Germinal center (tissue), 1 donor: Measurements from ENCODE around the gene MPLKIP.
A peak's percentile ranks its signal among the peaks of the same experiment; 100 is the strongest.
"Not testable (repeated sequence)": the region's sequence is repeated elsewhere in the genome, so short reads cannot be mapped to it uniquely, and the experiment has no call there.

Source experiments
- DNase-seq: peaks from one replicate; pipeline ENCODE4 v3.0.0; 2012; ENCODE audit warnings: mixed read lengths, low spot score

The MPLKIP gene

DNA sequence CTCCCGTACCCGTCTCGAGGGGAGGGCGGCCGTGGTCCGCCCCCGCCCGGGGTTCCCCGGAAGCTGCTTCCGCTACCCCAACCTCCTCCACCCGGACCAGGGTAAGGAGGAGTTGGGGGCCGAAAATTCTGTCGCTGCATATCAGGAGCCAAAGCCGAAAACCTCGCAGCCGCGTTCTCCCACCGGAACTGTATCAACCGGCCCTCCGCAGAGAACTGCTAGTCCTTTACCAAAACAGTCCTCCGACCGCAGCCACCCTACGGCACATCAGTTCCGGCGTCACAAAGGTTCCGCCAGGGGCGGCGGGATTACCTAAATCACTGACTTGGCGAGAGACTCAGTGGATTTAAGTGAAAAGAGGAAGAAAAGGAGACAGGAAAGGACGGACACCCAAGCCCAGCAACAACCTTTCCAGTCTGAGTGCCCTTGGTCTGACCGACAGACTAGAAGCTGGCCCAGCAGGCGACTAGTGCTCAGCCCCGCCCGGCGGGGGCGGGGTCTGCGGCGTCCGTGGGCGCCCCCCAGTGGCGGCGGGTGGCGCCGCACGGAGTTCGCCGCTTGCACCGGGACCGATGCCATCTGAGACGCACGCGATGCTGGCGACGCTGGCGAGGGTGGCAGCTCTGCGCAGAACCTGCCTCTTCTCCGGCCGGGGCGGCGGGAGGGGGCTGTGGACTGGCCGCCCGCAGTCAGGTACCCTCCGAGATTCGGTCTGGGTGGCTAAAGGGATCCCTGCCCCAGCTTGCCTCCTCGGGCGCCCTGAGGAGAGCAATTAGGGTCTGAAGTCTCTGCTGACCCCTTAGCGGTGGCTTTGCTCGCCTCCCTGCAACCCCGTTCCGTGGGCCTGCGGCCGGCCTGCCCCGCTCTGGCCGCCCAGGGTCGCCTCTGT is at the start of gene MPLKIP, which contains the start of gene SUGCT:
TSS of gene MPLKIP (minus strand) at position 195 of the 889 bp plus-strand sequence. CDS start at position 140, 55 bp downstream.
TSS of gene SUGCT (plus strand) at position 578 of the 889 bp plus-strand sequence.
- DNase-seq, result peak; percentile 93

DNA sequence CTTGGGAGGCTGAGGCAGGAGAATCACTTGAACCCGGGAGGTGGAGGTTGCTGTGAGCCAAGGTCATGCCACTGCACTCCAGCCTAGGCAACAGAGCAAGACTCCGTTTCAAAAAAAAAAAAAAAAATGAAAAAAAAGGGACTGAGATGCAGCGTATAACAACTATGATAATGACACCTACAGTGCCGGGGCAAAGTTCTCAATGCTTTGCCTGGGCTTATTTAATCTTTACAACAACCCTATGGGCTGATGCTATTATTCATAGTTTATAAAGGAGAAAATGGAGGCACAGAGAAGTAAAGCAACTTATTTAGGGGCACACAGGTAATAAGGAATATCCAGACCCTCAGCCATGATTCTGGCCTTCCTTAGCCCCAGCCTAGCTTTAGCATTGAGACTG is 48.0 kb upstream of the MPLKIP start:
- no peak for DNase-seq

DNA sequence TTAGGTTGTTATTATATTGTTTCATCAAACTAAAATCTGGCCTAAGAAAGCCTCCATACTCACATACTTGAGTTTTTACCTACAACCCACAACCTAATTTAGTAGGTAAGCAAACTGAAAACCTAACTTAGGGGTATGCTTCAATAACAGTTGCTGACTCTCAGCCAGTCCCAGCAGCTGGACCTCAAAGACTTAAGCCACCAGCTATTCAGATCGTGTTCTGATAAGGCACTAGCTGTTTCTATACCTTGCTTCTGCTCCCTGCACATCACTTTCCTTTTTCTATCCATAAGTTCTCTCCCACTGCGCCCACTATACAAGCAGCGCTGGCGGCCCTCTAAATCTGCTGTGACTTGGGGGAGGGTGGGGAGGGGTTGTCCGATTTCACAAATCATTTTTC is 42.6 kb upstream of the MPLKIP start:
- DNase-seq, result no peak

DNA sequence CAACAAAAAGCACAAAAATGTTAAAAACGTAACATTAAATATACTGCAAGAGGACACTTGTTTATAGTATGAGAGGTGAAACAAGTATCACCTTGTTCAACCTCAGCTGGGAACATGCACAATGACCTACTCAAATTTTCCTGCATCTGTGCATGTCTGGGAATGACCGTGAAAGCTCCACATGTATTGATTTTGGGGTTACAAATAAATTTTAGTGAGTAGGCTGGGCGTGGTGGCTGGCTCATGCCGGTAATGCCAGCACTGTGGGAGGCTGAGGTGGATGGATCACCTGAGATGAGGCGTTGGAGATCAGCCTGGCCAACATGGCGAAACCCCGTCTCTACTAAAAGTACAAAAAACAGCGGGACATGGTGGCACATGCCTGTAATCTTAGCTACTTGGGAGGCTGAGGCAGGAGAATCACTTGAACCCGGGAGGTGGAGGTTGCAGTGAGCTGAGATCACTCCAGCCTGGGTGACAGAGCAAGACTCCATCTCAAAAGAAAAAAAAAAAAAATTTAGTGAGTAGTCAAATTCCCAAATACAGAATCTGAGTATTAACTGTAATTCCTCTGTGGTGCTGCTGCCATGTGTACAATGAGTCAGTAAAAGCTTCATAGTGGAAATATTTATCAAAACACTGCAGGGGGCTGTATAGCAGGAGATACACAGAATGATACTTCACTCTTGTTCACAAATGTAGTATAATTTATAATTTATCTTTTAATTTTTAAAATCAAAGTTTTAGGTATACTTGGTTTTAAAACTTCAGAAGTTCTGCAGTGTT is 41.5 kb upstream of the MPLKIP start:
- no peak for DNase-seq

DNA sequence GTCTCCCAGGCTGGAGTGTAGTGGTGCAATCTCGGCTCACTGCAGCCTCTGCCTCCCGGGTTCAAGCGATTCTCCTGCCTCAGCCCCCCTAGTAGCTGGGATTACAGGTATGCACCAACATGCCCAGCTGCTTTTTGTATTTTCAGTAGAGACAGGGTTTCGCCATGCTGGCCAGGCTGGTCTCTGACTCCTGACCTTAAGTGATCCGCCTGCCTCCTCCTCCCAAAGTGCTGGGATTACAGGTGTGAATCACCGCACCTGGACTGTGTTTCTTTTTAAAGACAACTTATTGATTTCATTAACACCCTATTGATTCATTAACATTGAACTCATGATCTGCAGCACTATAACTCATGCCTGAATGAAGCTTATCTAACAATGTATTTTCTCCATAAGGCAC is 40.8 kb upstream of the MPLKIP start:
- DNase-seq, result not testable (repeated sequence)

DNA sequence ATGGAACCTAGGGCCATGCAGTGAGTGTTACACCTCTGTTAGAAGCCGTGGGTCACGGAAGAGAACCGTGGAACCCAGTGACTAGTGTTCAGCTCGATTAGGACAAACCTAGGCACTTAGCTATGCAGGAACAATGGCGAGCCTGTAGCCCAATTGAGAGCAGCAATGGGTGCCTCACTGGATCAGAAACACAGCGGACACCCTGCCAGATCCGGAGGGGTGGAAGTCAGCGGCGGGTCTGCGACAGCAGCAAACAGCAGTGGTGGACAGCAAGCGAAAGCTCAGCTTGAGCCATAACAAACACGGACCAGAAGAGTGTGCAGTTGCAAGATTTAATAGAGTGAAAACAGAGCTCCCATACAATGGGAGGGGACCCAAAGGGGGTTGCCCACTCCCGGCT is 38.7 kb upstream of the MPLKIP start:
- DNase-seq, result not testable (repeated sequence)

DNA sequence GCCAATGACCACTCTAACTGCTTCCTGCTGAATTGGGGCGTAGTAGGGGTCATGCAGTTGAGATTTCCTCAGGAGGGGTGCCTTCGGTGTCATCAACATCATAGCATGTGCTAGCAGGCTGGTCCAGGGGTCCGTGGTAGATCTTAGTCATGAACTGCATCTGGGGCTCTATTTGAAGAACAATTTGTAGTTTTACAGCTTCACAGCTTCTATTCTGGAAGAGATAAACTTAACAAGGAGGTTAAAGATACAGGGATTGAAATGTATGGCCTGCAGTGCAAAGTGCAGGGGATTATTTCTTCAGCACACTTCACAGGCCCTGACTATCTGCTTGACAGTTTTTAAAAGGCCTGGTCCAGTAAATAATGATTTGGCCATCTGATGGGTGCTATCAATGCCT is 33.8 kb upstream of the MPLKIP start:
- DNase-seq, result not testable (repeated sequence)

DNA sequence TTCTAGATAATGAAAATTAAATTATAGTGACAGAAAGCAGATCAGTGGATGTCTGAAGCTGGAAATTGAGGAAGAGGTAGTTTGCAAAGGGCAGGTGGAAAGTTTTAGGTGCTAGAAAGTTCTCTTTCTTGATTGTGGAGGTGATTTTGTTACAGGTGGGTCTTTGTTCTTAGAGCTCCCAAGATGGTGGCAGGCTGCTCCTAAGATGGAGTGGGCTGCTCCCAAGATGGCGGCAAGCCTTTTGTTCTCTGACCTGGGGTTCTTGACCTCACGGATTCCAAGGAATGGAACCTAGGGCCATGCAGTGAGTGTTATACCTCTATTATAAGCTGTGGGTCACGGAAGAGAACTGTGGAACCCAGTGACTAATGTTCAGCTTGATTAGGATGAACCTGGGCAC is 32.9 kb upstream of the MPLKIP start:
- DNase-seq, result no peak

DNA sequence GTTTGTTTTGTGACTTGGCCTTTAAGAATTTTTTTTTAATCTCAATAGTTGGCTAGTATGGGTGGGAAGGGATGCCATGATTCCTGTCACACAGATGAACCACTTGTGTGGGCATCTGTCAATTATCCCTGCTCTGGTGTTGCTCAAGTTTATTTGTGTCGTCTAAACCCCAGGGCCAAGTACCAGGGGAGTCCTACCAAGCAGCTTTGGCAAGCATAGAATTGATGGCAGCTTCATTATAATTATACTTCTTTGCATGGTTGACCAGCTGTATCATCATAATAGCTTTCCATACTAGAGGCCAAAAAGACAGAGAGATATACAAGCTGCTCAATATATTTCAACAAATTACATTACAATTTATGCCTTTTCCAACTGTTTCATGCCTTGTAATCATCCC is 30.8 kb upstream of the MPLKIP start:
- no peak for DNase-seq

DNA sequence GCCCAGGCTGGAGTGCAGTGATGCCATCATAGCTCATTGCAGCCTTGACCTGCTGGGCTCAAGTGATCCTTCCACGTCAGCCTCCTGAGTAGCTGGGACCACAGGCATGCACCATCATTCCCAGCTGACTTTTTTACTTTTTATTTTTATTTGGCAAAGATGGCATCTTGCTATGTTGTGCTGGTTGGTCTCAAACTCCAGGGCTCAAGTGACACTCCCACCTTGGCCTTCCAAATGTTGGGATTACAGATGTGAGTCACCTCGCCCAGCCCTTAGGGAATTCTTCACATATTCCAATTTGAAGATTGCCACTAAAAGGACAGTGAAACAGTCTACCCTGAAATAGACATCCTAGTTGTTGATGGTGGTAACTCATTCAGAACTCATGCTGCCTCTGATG is 28.1 kb upstream of the MPLKIP start:
- no peak for DNase-seq

DNA sequence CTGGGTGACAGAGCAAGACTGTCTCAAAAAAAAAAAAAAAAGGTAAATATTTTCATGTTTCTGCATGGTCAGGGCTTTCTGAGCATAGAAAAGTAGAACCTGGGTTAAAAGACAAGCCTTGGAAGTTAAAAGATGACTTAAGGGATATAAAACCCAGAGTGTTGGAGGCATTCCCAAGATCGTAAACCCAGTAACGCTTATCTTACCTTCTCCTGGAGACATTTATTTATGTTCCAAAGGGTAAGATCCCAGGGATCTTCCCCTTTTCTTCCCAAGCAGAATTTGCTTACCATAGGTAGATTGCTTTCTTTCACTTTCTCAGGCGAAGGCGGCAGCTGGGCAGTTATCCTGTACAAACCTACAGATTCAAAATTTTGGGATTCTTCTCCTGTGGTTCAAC is 22.6 kb upstream of the MPLKIP start:
- DNase-seq, result no peak

DNA sequence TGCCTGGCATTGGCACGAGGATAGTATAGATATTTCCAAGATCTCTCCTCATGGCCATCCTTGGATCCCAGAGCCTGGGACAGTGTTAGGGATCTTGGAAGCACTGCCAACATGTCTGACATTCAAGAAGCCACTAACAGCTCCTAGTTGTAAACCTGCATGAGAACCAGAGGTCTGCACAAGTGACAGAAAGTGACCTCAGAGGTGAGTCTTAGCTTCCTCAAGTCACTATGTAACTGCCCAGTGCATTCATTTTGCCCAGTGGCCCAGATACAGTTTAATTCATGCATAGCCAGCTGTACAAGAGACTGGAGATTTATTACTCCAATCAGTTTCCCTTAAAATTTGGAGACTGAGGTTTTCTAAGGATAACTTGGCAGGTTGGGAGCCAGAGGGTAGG is 17.1 kb upstream of the MPLKIP start:
- no peak for DNase-seq

DNA sequence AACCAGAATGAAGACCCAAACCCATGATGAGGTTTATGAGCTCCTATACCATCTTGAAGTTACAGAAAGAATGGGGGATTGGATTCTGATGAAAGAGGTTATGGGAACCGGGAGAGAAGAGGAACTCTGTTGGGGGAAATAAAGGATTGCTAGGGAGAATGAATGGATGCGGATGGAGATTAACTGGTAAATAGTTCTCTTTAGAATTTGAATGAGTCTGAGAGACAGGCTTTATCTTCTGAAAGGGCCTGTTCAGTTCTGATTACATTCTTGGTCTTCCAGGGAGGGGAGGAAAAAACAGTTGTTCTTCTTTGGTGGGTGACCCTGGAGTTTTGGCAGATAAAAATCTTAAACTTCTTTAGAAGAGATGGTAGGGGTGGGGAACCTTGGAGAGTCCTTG is 14.2 kb upstream of the MPLKIP start:
- DNase-seq, result no peak

DNA sequence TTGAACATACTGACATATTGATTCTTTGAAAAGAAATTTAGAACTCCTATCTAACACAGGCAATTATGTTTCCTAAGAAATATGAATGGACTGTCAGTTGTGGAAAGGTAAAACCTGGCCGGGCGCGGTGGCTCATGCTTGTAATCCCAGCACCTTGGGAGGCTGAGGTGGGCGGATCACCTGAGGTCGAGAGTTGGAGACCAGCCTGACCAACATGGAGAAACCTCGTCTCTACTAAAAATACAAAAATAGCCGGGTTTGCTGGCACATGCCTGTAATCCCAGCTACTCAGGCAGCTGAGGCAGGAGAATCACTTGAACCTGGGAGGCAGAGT is 13.8 kb upstream of the MPLKIP start:
- DNase-seq, result not testable (repeated sequence)

DNA sequence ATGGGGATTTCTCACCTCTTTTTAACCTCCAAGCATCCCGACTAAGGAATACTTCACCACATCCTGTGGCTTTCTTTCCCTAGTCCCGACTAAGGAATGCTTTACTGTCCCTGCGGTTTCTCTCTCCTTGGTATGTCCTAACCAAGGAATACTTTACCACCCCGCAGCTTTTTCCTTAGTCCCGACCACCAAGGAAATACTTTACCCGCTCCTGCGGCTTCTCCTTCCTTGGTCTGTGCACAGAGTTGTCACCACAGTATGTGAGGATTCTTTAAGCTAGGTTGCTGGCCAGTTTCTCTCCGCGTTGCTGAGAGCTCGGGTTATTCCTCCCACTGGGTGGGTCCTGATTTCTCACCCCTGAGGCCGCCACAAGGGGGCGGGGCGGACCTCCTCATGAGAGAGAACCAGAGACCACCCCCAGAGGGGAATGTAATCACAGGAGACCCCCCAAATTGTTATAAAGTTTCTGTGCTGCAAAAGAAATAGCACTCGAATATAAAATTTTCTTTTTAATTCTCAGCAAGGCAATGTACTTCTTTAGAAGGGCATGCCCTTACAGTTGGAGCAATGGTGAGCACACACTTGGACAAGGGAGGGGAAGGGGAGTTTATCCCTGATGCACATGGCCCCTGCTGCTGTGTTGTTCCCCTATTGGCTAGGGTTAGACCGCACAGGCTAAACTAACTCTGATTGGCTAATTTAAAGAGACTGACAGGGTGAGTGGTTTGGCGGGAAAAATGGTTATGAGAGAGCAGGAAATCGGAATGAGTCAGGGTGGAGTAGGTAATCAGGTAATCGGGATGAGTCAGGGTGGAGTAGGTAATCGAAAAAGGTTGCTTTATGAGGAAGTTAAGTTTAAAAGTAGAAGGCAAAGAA is 13.2 kb upstream of the MPLKIP start:
- no peak for DNase-seq

DNA sequence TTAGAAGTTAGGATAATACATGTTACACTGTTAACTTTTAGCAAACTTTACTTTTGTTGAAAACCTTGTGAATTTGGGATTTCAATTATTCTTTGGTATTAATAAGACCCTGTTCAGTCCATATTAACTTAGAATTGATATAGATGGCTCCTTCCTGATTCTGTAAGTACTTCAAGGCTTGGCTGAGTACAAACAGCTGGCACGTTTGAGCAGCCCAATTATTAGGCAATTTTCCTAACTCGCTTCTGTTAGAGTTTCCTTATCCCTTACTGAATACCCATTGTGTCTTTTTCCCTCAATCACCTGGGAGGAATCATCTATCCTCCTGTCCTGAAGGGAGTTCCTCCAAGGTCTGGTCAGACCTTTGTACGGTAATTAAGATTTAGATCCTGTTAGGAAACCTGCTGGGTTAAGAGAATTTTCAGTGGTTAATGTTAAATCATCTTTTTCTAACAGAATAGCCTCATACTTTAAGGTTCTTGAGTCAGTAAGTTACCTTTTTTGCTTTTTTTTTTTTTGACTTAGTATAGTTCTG is 11.2 kb upstream of the MPLKIP start:
- not testable (repeated sequence) for DNase-seq

DNA sequence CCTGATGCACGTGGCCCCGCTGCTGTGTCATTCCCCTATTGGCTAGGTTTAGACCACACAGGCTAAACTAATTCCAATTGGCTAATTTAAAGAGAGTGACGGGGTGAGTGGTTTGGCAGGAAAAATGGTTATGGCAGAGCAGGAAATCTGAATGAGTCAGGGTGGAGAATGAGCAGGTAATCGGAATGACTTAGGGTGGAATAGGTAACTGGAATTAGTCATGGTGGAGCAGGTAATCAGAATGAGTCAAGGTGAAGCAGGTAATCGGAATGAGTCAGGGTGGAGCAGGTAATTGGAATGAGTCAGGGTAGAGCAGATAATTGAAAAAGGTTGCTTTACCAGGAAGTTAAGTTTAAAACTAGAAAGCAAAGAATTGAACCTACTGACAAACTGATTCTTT is 7.5 kb upstream of the MPLKIP start:
- DNase-seq, result not testable (repeated sequence)

DNA sequence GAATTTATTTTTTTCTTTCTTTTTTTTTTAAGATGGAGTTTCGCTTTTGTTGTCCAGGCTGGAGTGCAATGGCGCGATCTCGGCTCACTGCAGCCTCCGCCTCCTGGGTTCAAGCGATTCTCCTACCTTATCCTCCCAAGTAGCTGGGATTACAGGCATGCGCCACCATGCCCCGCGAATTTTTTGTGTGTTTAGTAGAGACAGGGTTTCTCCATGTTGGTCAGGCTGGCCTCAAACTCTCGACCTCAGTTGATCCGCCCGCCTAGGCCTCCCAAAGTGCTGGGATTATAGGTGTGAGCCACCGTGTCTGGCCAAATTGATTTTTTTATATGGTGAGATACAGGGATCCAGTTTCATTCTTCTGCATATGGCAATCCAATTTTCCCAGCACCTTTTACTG is 5.5 kb upstream of the MPLKIP start:
- not testable (repeated sequence) for DNase-seq

DNA sequence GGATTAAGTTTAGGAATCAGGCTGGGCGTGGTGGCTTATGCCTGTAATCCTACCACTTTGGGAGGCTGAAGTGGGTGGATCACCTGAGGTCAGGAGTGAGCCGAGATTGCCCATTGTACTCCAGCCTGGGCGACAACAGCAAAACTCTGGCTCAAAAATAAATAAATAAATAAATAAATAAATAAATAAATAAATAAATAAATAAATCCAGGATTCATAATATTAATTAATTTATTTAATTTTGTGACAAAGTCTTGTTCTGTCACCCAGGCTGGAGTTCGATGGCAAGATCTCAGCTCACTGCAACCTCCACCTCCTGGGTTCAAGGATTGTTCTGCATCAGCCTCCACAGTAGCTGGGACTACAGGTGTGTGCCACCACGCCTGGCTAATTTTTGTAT is 4.6 kb upstream of the MPLKIP start:
- DNase-seq, result no peak

DNA sequence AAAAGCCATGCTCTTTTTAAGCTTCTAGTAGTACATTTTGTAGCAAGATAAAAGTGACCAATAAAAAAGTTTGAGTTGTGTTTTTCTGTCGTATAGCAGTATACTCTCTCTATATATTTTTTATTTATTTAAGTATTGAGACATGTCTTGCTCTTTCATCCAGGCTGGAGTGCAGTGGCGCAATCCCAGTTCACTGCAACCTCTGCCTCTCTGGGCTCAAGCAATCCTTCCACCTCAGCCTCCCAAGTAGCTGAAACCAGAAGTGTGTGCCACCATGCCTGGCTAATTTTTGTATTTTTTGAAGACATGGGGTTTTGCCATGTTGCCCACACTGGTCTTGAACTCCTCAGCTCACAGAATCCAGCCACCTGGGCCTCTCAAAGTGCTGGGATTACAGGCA is 3.1 kb upstream of the MPLKIP start:
- no peak for DNase-seq

DNA sequence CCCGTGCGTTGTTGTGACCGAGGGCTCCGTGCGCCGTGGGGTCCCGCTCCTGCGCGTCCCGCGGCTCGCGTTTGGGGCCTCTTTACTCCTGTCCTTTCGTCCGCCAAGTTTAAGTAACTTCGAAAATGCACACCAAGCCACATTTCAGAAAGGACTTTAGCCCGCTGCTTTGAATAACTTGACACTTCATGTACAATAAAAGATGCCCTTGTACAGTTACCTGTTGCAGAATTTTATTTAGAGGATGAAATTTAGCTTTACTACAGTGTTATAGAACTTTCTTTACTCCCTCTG is 842 bp upstream of the MPLKIP start:
- DNase-seq, result no peak
